Naive thymus-derived CD8-positive, alpha-beta T cell (primary cell): ENCODE data around the gene MEGF9. TPM values are rescaled to one million over a fixed set of nuclear protein-coding genes. Genes with fewer than 3 reads are reported as not detected.
"Not testable (repeated sequence)": the region's sequence is repeated elsewhere in the genome, so short reads cannot be mapped to it uniquely, and the experiment has no call there.

Experiments used
- ATAC-seq, 2 donors: fragments of 150-1000 bp; cut with Tn5 transposase in 1 of 2; sonication (Bioruptor Pico), chemical (Tn5 transposase) in 1 of 2; 1 replicate in 1 of 2; 2 replicates in 1 of 2; pipeline ENCODE4 v1.10.0; 2021; ENCODE audit warnings: mild to moderate bottlenecking in 2 of 2, moderate library complexity in 2 of 2
- POLR2A ChIA-PET: fragments of 350-600 bp; sonication (Branson Sonifier 250); formaldehyde crosslinking; loops from one replicate; lab custom pipeline; 2021; ENCODE audit warnings: antibody characterized with exemption; lab: Charles Lee
- DNase-seq, 10 donors: peaks; one replicate each; pipeline versions ENCODE4 v3.0.0 to v3.0.0-alpha.2; 2020 to 2022
- H3K27ac Mint-ChIP-seq, 10 donors: one replicate each; pipeline ENCODE4 v1.8.0; 2020 to 2022; ENCODE audit warnings: mild to moderate bottlenecking in 10 of 10, mixed read lengths in 10 of 10, moderate library complexity in 4 of 10, inconsistent platforms in 1 of 10
- H3K27me3 Mint-ChIP-seq, 5 donors: one replicate each; pipeline ENCODE4 v1.8.0; 2021 to 2022; ENCODE audit warnings: mixed read lengths in 5 of 5
- H3K36me3 Mint-ChIP-seq, 3 donors: one replicate each; pipeline ENCODE4 v1.8.0; 2020 to 2022; ENCODE audit warnings: mixed read lengths in 3 of 3, mild to moderate bottlenecking in 2 of 3, inconsistent platforms in 1 of 3
- H3K4me1 Mint-ChIP-seq, 4 donors: one replicate each; pipeline ENCODE4 v1.8.0; 2021 to 2022; ENCODE audit warnings: mixed read lengths in 4 of 4
- H3K4me3 Mint-ChIP-seq, 10 donors: one replicate each; pipeline ENCODE4 v1.8.0; 2020 to 2022; ENCODE audit warnings: mild to moderate bottlenecking in 10 of 10, mixed read lengths in 10 of 10, moderate library complexity in 6 of 10, inconsistent platforms in 1 of 10
- H3K9me3 Mint-ChIP-seq, 9 donors: one replicate each; pipeline ENCODE4 v1.8.0; 2020 to 2022; ENCODE audit warnings: mixed read lengths in 9 of 9, mild to moderate bottlenecking in 3 of 9, inconsistent platforms in 1 of 9, moderate library complexity in 1 of 9
- polyA plus RNA-seq, 3 donors: library from polyadenylated mRNA; unstranded; fragments of 300-500 nt; fragmentation: Illumina TruSeq; gene quantifications; one replicate each; pipeline ENCODE4 v1.2.3, GENCODE V29; 2021
- total RNA-seq, 8 experiments: library from RNA in 2 of 8; stranded (reverse) in 2 of 8; gene quantifications; one replicate each; pipeline ENCODE4 v1.2.3 and lab custom pipeline; 2021 to 2026

The MEGF9 gene
- total RNA-seq (10 to 100 TPM; 11.1 TPM), polyA plus RNA-seq (1 to 10 TPM; 3.0 to 4.9 (median 4.5) TPM), total RNA-seq (lab: John Stamatoyannopoulos, UW) (12.0 to 42.0 (median 27.7) reads per million in 6 experiments)

GRCh38 chr9:120714088-120714845 lies at the start of gene MEGF9:
TSS of gene MEGF9 (minus strand) at chr9:120714470. CDS start at chr9:120714358, 112 bp downstream.
- peak within 1 kb of the TSS; percentile 85 to 96 (median 90) for H3K4me3 Mint-ChIP-seq
- H3K27me3 Mint-ChIP-seq: no peaks in the 10 kb centered on the region
- H3K4me1 Mint-ChIP-seq: peaks cover 18 to 42% (median 31%) of the 10 kb centered on the region in 4 donors
- ATAC-seq: peak; percentile 92 to 95
- peak; percentile 89 to 97 (median 94) for DNase-seq
- peak within 1 kb of the TSS; percentile 81 to 95 (median 89) for H3K27ac Mint-ChIP-seq
- H3K9me3 Mint-ChIP-seq: no peaks in the 10 kb centered on the region
- POLR2A ChIA-PET: interaction anchor here (0.6 to 1.5 kb wide), 4 partner anchors 11 to 664 kb away, joined by 3 to 4 read pairs (median 3); no protein-coding TSS in a partner anchor
- H3K36me3 Mint-ChIP-seq: no peaks in the 10 kb centered on the region

GRCh38 chr9:120761006-120761405 lies 46.7 kb upstream of the MEGF9 start:
- no peak for ATAC-seq
- no peak for DNase-seq
- H3K27me3 Mint-ChIP-seq: no peaks in the 10 kb centered on the region
- no peak overlapping the region for H3K4me3 Mint-ChIP-seq
- no peaks in the 10 kb centered on the region for H3K9me3 Mint-ChIP-seq
- POLR2A ChIA-PET: no interaction called here
- peak overlapping the region in 4 of 10 donors; percentile 22 to 64 (median 34) for H3K27ac Mint-ChIP-seq
- peaks cover 0 to 71% (median 6%) of the 10 kb centered on the region in 3 donors for H3K36me3 Mint-ChIP-seq
- peaks cover 0 to 16% (median 8%) of the 10 kb centered on the region in 4 donors for H3K4me1 Mint-ChIP-seq

- no peak for ATAC-seq
- Mint-ChIP-seq H3K4me3 (no peak overlapping the region), H3K36me3 (peaks cover 0 to 60% (median 4%) of the 10 kb centered on the region in 3 donors), H3K27ac (peak overlapping the region in 2 of 10 donors; percentile 5 to 50), H3K27me3 (no peaks in the 10 kb centered on the region), H3K9me3 (no peaks in the 10 kb centered on the region), H3K4me1 (peaks cover 0 to 18% (median 4%) of the 10 kb centered on the region in 4 donors)
- no peak for DNase-seq
- POLR2A ChIA-PET: interaction anchor here (0.6 kb wide), 1 partner anchor 34 kb away, joined by 4 read pairs; no protein-coding TSS in a partner anchor
These were observed 45.6 kb upstream of the MEGF9 start for GRCh38 chr9:120759755-120760400.

- peaks cover 0 to 46% (median 2%) of the 10 kb centered on the region in 3 donors for H3K36me3 Mint-ChIP-seq
- POLR2A ChIA-PET: no interaction called here
- H3K9me3 Mint-ChIP-seq: no peaks in the 10 kb centered on the region
- DNase-seq (no peak), ATAC-seq (no peak)
- no peak overlapping the region for H3K4me3 Mint-ChIP-seq
- peaks cover 0 to 18% (median 4%) of the 10 kb centered on the region in 4 donors for H3K4me1 Mint-ChIP-seq
- peak overlapping the region in 8 of 10 donors; percentile 12 to 77 (median 55) for H3K27ac Mint-ChIP-seq
- H3K27me3 Mint-ChIP-seq: no peaks in the 10 kb centered on the region
These were observed 44.3 kb upstream of the MEGF9 start for GRCh38 chr9:120758544-120758943.

- no peak for ATAC-seq
- no peaks in the 10 kb centered on the region for H3K9me3 Mint-ChIP-seq
- peaks cover 0 to 18% (median 4%) of the 10 kb centered on the region in 4 donors for H3K4me1 Mint-ChIP-seq
- peaks cover 0 to 38% (median 0%) of the 10 kb centered on the region in 3 donors for H3K36me3 Mint-ChIP-seq
- H3K27me3 Mint-ChIP-seq: no peaks in the 10 kb centered on the region
- POLR2A ChIA-PET: interaction anchor here (0.6 kb wide), 1 partner anchor 18 kb away, joined by 4 read pairs; no protein-coding TSS in a partner anchor
- DNase-seq: no peak
- H3K27ac Mint-ChIP-seq: peak overlapping the region in 7 of 10 donors; percentile 12 to 81 (median 53)
- peak overlapping the region in 1 of 10 donors; percentile 2 for H3K4me3 Mint-ChIP-seq
These were observed 43.0 kb upstream of the MEGF9 start for GRCh38 chr9:120757026-120757913.

GRCh38 chr9:120756531-120756930 lies 42.3 kb upstream of the MEGF9 start:
- H3K27me3 Mint-ChIP-seq: no peaks in the 10 kb centered on the region
- H3K36me3 Mint-ChIP-seq: peaks cover 0 to 33% (median 0%) of the 10 kb centered on the region in 3 donors
- H3K4me3 Mint-ChIP-seq: no peak overlapping the region
- peaks cover 0 to 18% (median 4%) of the 10 kb centered on the region in 4 donors for H3K4me1 Mint-ChIP-seq
- peak overlapping the region in 4 of 10 donors; percentile 15 to 63 (median 54) for H3K27ac Mint-ChIP-seq
- DNase-seq: no peak
- ATAC-seq: no peak
- POLR2A ChIA-PET: interaction anchor here (0.9 to 1.4 kb wide), 2 partner anchors 37 to 304 kb away, joined by 3 to 4 read pairs; partner anchors contain the start of gene FBXW2
- H3K9me3 Mint-ChIP-seq: no peaks in the 10 kb centered on the region

- Mint-ChIP-seq H3K36me3 (peaks cover 0 to 27% (median 0%) of the 10 kb centered on the region in 3 donors), H3K27me3 (no peaks in the 10 kb centered on the region), H3K27ac (peak overlapping the region in 6 of 10 donors; percentile 5 to 63 (median 49))
These were observed 41.7 kb upstream of the MEGF9 start for GRCh38 chr9:120755810-120756434.

GRCh38 chr9:120755044-120755443 lies 40.8 kb upstream of the MEGF9 start:
- Mint-ChIP-seq H3K27ac (no peak overlapping the region), H3K4me1 (peaks cover 0 to 18% (median 4%) of the 10 kb centered on the region in 4 donors), H3K9me3 (no peaks in the 10 kb centered on the region), H3K4me3 (no peak overlapping the region), H3K27me3 (no peaks in the 10 kb centered on the region), H3K36me3 (peaks cover 0 to 19% (median 0%) of the 10 kb centered on the region in 3 donors)
- POLR2A ChIA-PET: no interaction called here
- no peak for DNase-seq
- no peak for ATAC-seq

More at GRCh38 chr9:120755810-120756434, 41.7 kb upstream of the MEGF9 start:
- DNase-seq (peak; percentile 40 to 85 (median 70)), ATAC-seq (peak; percentile 70 to 75)
- Mint-ChIP-seq H3K9me3 (no peaks in the 10 kb centered on the region), H3K4me3 (no peak overlapping the region), H3K4me1 (peaks cover 0 to 18% (median 4%) of the 10 kb centered on the region in 4 donors)
- POLR2A ChIA-PET: interaction anchor here (0.9 to 1.4 kb wide), 2 partner anchors 37 to 304 kb away, joined by 3 to 4 read pairs; partner anchors contain the start of gene FBXW2

GRCh38 chr9:120750421-120750820 lies 36.2 kb upstream of the MEGF9 start:
- Mint-ChIP-seq H3K36me3 (peaks cover 0 to 4% (median 2%) of the 10 kb centered on the region in 3 donors), H3K9me3 (no peaks in the 10 kb centered on the region), H3K27ac (no peak overlapping the region), H3K27me3 (no peaks in the 10 kb centered on the region), H3K4me1 (peaks cover 0 to 7% (median 4%) of the 10 kb centered on the region in 4 donors), H3K4me3 (no peak overlapping the region)
- ATAC-seq (no peak), DNase-seq (no peak)
- POLR2A ChIA-PET: no interaction called here

GRCh38 chr9:120746366-120746765 lies 32.1 kb upstream of the MEGF9 start:
- H3K4me3 Mint-ChIP-seq, H3K27ac Mint-ChIP-seq, DNase-seq, H3K27me3 Mint-ChIP-seq, H3K9me3 Mint-ChIP-seq, ATAC-seq, POLR2A ChIA-PET, H3K36me3 Mint-ChIP-seq, H3K4me1 Mint-ChIP-seq: not testable (repeated sequence)

GRCh38 chr9:120745278-120745677 lies 31.0 kb upstream of the MEGF9 start:
- Mint-ChIP-seq H3K9me3 (no peaks in the 10 kb centered on the region), H3K27me3 (no peaks in the 10 kb centered on the region), H3K4me1 (peaks cover 2 to 7% (median 4%) of the 10 kb centered on the region in 4 donors), H3K36me3 (peaks cover 0 to 2% (median 0%) of the 10 kb centered on the region in 3 donors), H3K27ac (no peak overlapping the region), H3K4me3 (peak overlapping the region in 1 of 10 donors; percentile 33)
- POLR2A ChIA-PET: interaction anchor here (0.7 kb wide), 1 partner anchor 1264 kb away, joined by 4 read pairs; no protein-coding TSS in a partner anchor
- DNase-seq (no peak), ATAC-seq (no peak)
